DND-41 (cell line): ENCODE measurements around the gene TMEM14C.

Experiments used
- CTCF ChIP-seq: IDR thresholded peaks from 2 replicates; pipeline ENCODE4 v1.5.1; 2012; ENCODE audit warnings: borderline replicate concordance, low read length, moderate library complexity, mild to moderate bottlenecking; ENCODE audit not compliant: poor library complexity, severe bottlenecking; ENCODE audit errors: extremely low read depth
- EZH2 ChIP-seq: IDR thresholded peaks from 3 replicates; pipeline ENCODE4 v1.6.1; 2012; ENCODE audit warnings: borderline replicate concordance, low read depth, mild to moderate bottlenecking, moderate library complexity, low read length, inconsistent platforms; ENCODE audit not compliant: severe bottlenecking

- no peak for TF ChIP-seq CTCF
- TF ChIP-seq EZH2, result no peak
These were observed 17.2 kb downstream of the TMEM14C start for GRCh38 chr6:10740061-10740460.
